BLaER1 (cell line): ENCODE results near the gene DIABLO.
"Not testable (repeated sequence)": the region's sequence is repeated elsewhere in the genome, so short reads cannot be mapped to it uniquely, and the experiment has no call there.

Source experiments
- H3K27ac ChIP-seq: shearing (Covaris generic); formaldehyde crosslinking; 2 replicates; pipeline ENCODE4 v1.8.1; 2022
- H3K27me3 ChIP-seq: shearing (Covaris generic); formaldehyde crosslinking; 2 replicates; pipeline ENCODE4 v1.8.1; 2022
- H3K36me3 ChIP-seq: shearing (Covaris generic); formaldehyde crosslinking; 2 replicates; pipeline ENCODE4 v1.8.1; 2022
- H3K4me1 ChIP-seq: shearing (Covaris generic); formaldehyde crosslinking; 2 replicates; pipeline ENCODE4 v1.8.1; 2022
- H3K4me2 ChIP-seq: shearing (Covaris generic); formaldehyde crosslinking; 2 replicates; pipeline ENCODE4 v1.8.1; 2022
- H3K4me3 ChIP-seq: shearing (Covaris generic); formaldehyde crosslinking; 2 replicates; pipeline ENCODE4 v1.8.1; 2022
- H3K9ac ChIP-seq: shearing (Covaris generic); formaldehyde crosslinking; 2 replicates; pipeline ENCODE4 v1.8.1; 2022
- H3K9me3 ChIP-seq: shearing (Covaris generic); formaldehyde crosslinking; 2 replicates; pipeline ENCODE4 v1.8.1; 2022
- H4K20me1 ChIP-seq: shearing (Covaris generic); formaldehyde crosslinking; 2 replicates; pipeline ENCODE4 v1.8.1; 2022
- Cebpa-rat ChIP-seq: shearing (Covaris generic); IDR thresholded peaks from 2 replicates; pipeline ENCODE4 v1.8.1; 2022

Gene DIABLO

GRCh38 chr12:122203301-122204166 is 22.3 kb downstream of the DIABLO start, which contains the start of gene B3GNT4:
Gene B3GNT4, plus strand, starts transcription at chr12:122203709. Its CDS starts 910 bp downstream, at chr12:122204619.
- no peak for TF ChIP-seq Cebpa-rat
- Histone ChIP-seq H3K9ac (peak within 1 kb of the TSS; percentile 53), H3K27me3 (peaks cover 62% of the 10 kb centered on the region), H3K36me3 (peaks cover 28% of the 10 kb centered on the region), H3K9me3 (no peaks in the 10 kb centered on the region), H3K4me2 (peak within 1 kb of the TSS; percentile 99), H4K20me1 (peaks cover 57% of the 10 kb centered on the region), H3K4me3 (peak within 1 kb of the TSS; percentile 69), H3K27ac (no peak within 1 kb of the TSS), H3K4me1 (peaks cover 51% of the 10 kb centered on the region)

- not testable (repeated sequence) for H3K9me3 ChIP-seq, H3K27ac ChIP-seq
- Histone ChIP-seq H4K20me1 (peaks cover 50% of the 10 kb centered on the region), H3K9ac (0 out of 2 replicates have a peak overlapping the region, but pooled peaks have one; percentile 53), H3K4me3 (peak overlapping the region; percentile 69), H3K4me2 (peak overlapping the region; percentile 99), H3K36me3 (peaks cover 21% of the 10 kb centered on the region), H3K27me3 (peaks cover 62% of the 10 kb centered on the region), H3K4me1 (peaks cover 54% of the 10 kb centered on the region)
Observed at GRCh38 chr12:122202811-122203210, 23.0 kb downstream of the DIABLO start.

- peaks cover 42% of the 10 kb centered on the region for H4K20me1 ChIP-seq
- peaks cover 13% of the 10 kb centered on the region for H3K36me3 ChIP-seq
- H3K4me2 ChIP-seq = peak overlapping the region; percentile 89
- no peak overlapping the region for H3K4me3 ChIP-seq
- peaks cover 54% of the 10 kb centered on the region for H3K27me3 ChIP-seq
- no peak overlapping the region for H3K9ac ChIP-seq
- H3K27ac ChIP-seq = no peak overlapping the region
- H3K4me1 ChIP-seq = peaks cover 62% of the 10 kb centered on the region
- no peak for TF ChIP-seq Cebpa-rat
- H3K9me3 ChIP-seq = no peaks in the 10 kb centered on the region
Observed at GRCh38 chr12:122202017-122202416, 23.8 kb downstream of the DIABLO start.

GRCh38 chr12:122201381-122201780 is 24.5 kb downstream of the DIABLO start:
- TF ChIP-seq Cebpa-rat = no peak
- H3K9ac ChIP-seq = no peak overlapping the region; the same call in 1 of the 2 replicates
- no peak overlapping the region for H3K27ac ChIP-seq
- H3K4me2 ChIP-seq = peak overlapping the region; percentile 89
- no peak overlapping the region; the same call in 1 of the 2 replicates for H3K4me3 ChIP-seq
- peaks cover 35% of the 10 kb centered on the region for H4K20me1 ChIP-seq
- H3K9me3 ChIP-seq = no peaks in the 10 kb centered on the region
- 0 out of 2 replicates have a peak, but pooled peaks cover 7% of the 10 kb centered on the region for H3K36me3 ChIP-seq
- peaks cover 48% of the 10 kb centered on the region for H3K27me3 ChIP-seq
- peaks cover 62% of the 10 kb centered on the region for H3K4me1 ChIP-seq

GRCh38 chr12:122200541-122201175 is 25.2 kb downstream of the DIABLO start:
- H3K4me1 ChIP-seq = peaks cover 62% of the 10 kb centered on the region
- peaks cover 40% of the 10 kb centered on the region for H3K27me3 ChIP-seq
- H3K9ac ChIP-seq = no peak overlapping the region; the same call in 1 of the 2 replicates
- no peaks in the 10 kb centered on the region for H3K36me3 ChIP-seq
- no peak overlapping the region for H3K27ac ChIP-seq
- peaks cover 28% of the 10 kb centered on the region for H4K20me1 ChIP-seq
- peaks cover 3% of the 10 kb centered on the region for H3K9me3 ChIP-seq
- TF ChIP-seq Cebpa-rat = no peak
- H3K4me2 ChIP-seq = peak overlapping the region; percentile 89
- no peak overlapping the region; the same call in 1 of the 2 replicates for H3K4me3 ChIP-seq

GRCh38 chr12:122199484-122200355 is 26.1 kb downstream of the DIABLO start:
- Histone ChIP-seq H3K9me3 (peaks cover 12% of the 10 kb centered on the region), H3K4me1 (peaks cover 62% of the 10 kb centered on the region), H4K20me1 (peaks cover 19% of the 10 kb centered on the region), H3K27me3 (peaks cover 31% of the 10 kb centered on the region), H3K27ac (no peak overlapping the region), H3K36me3 (0 out of 2 replicates have a peak, but pooled peaks cover 4% of the 10 kb centered on the region), H3K4me3 (no peak overlapping the region), H3K4me2 (peak overlapping the region; percentile 89), H3K9ac (no peak overlapping the region)
- no peak for TF ChIP-seq Cebpa-rat

GRCh38 chr12:122197612-122197966 is 28.3 kb downstream of the DIABLO start:
- Histone ChIP-seq H3K4me3 (no peak overlapping the region), H3K27ac (no peak overlapping the region), H3K4me1 (peaks cover 47% of the 10 kb centered on the region), H3K9me3 (peaks cover 17% of the 10 kb centered on the region), H3K36me3 (0 out of 2 replicates have a peak, but pooled peaks cover 4% of the 10 kb centered on the region), H4K20me1 (no peaks in the 10 kb centered on the region), H3K9ac (no peak overlapping the region), H3K27me3 (peaks cover 10% of the 10 kb centered on the region), H3K4me2 (peak overlapping the region; percentile 45)
- TF ChIP-seq Cebpa-rat = no peak

- H3K4me1 ChIP-seq = peaks cover 50% of the 10 kb centered on the region
- TF ChIP-seq Cebpa-rat = no peak
Observed at GRCh38 chr12:122195405-122195804, 30.4 kb downstream of the DIABLO start.

GRCh38 chr12:122194804-122195203 is 31.0 kb downstream of the DIABLO start:
- H3K36me3 ChIP-seq = 0 out of 2 replicates have a peak, but pooled peaks cover 4% of the 10 kb centered on the region
- no peaks in the 10 kb centered on the region for H4K20me1 ChIP-seq
- H3K4me2 ChIP-seq = no peak overlapping the region
- H3K27me3 ChIP-seq = no peaks in the 10 kb centered on the region
- no peak for TF ChIP-seq Cebpa-rat
- no peak overlapping the region for H3K4me3 ChIP-seq
- peaks cover 17% of the 10 kb centered on the region for H3K9me3 ChIP-seq
- H3K27ac ChIP-seq = no peak overlapping the region
- H3K4me1 ChIP-seq = peaks cover 47% of the 10 kb centered on the region
- no peak overlapping the region for H3K9ac ChIP-seq

More at GRCh38 chr12:122195405-122195804, 30.4 kb downstream of the DIABLO start:
- no peak overlapping the region for H3K4me2 ChIP-seq
- H3K27me3 ChIP-seq = no peaks in the 10 kb centered on the region
- no peak overlapping the region for H3K4me3 ChIP-seq
- 0 out of 2 replicates have a peak, but pooled peaks cover 4% of the 10 kb centered on the region for H3K36me3 ChIP-seq
- H3K9ac ChIP-seq = no peak overlapping the region
- no peaks in the 10 kb centered on the region for H4K20me1 ChIP-seq
- H3K9me3 ChIP-seq = peaks cover 17% of the 10 kb centered on the region
- H3K27ac ChIP-seq = no peak overlapping the region
